ENCODE measurements around the gene PRMT1.

Gene PRMT1

GRCh38 chr19:49730166-49730565 is 53.1 kb downstream of the PRMT1 start:
- DNase-seq = no peak

Data from NCI-H1694 (cell line).